A549 (cell line): ENCODE results near the gene BCAS1. TPM values are rescaled to one million over a fixed set of nuclear protein-coding genes. Genes with fewer than 3 reads are reported as not detected.
A peak's percentile ranks its signal among the peaks of the same experiment; 100 is the strongest.

ENCODE experiments used
- ATAC-seq, 2 experiments: fragments of 200-7000 bp in 1 of 2; fragments of >200 bp in 1 of 2; cut with Nextera tagmentation in 1 of 2; cut with Tn5 transposase in 1 of 2; 3 replicates each; pipeline versions ENCODE4 v1.8.0 to v1.9.1; 2018 to 2020; ENCODE audit warnings: mild to moderate bottlenecking in 1 of 2, moderate library complexity in 1 of 2
- CTCF ChIA-PET: fragments of 300-600 bp; sonication (Branson Sonifier 250); formaldehyde crosslinking; extraction: SDS; loops from one replicate; lab custom pipeline; 2021; ENCODE audit warnings: antibody characterized with exemption, inconsistent platforms; lab: Yijun Ruan, JAX
- POLR2A ChIA-PET: fragments of 350-600 bp; formaldehyde crosslinking; extraction: SDS; loops from one replicate; lab custom pipeline; 2021; ENCODE audit warnings: antibody characterized with exemption, inconsistent platforms; lab: Yijun Ruan, JAX
- DNase-seq, 2 experiments: peaks; one replicate each; pipeline versions ENCODE4 v3.0.0 to v3.0.0-alpha.2; 2011 to 2016; ENCODE audit warnings: low read depth in 1 of 2, low spot score in 1 of 2
- FAIRE-seq: peaks from 2 replicates; lab custom pipeline; 2011; peaks lifted over from hg19 to GRCh38; lab: Jason Lieb, UNC
- H3K27ac ChIP-seq, 2 experiments: fragments of >200 bp; sonication (Bioruptor Twin); formaldehyde crosslinking; 3 replicates each; pipeline ENCODE4 v1.5.1; 2016 to 2017
- H3K4me1 ChIP-seq: fragments of >200 bp; sonication (Bioruptor Twin); formaldehyde crosslinking; 3 replicates; pipeline ENCODE4 v1.6.1; 2016
- H3K4me2 ChIP-seq: fragments of >200 bp; sonication (Bioruptor Twin); formaldehyde crosslinking; 3 replicates; pipeline ENCODE4 v1.6.1; 2016
- H3K4me3 ChIP-seq: fragments of >200 bp; sonication (Bioruptor Twin); formaldehyde crosslinking; 3 replicates; pipeline ENCODE4 v1.5.1; 2016
- H3K9me3 ChIP-seq: fragments of >200 bp; sonication (Bioruptor Twin); formaldehyde crosslinking; 3 replicates; pipeline ENCODE4 v1.6.1; 2016
- BCL3 ChIP-seq: fragments of >200 bp; sonication (Bioruptor Twin); formaldehyde crosslinking; IDR thresholded peaks from 3 replicates; pipeline ENCODE4 v1.6.1; 2016
- CHD2 ChIP-seq: fragments of 150-350 bp; IDR thresholded peaks from 2 replicates; pipeline ENCODE4 v1.6.1; 2014; ENCODE audit warnings: low read length; ENCODE audit not compliant: partially characterized antibody
- CHD4 ChIP-seq: fragments of 200-600 bp; sonication (generic); IDR thresholded peaks from 2 replicates; pipeline ENCODE4 v1.6.1; 2016; ENCODE audit warnings: antibody characterized with exemption, mild to moderate bottlenecking, borderline replicate concordance
- FOSL2 ChIP-seq, 2 experiments: fragments of 450-650 bp in 1 of 2; fragments of >200 bp in 1 of 2; sonication (Bioruptor Twin) in 1 of 2; formaldehyde crosslinking; IDR thresholded peaks; 2 replicates each; pipeline versions ENCODE4 v1.5.0 to v1.6.1; 2016 to 2020; ENCODE audit warnings: mild to moderate bottlenecking in 1 of 2, moderate library complexity in 1 of 2
- FOXS1 ChIP-seq: fragments of 250-450 bp; sonication (Bioruptor Pico); IDR thresholded peaks from 2 replicates; pipeline ENCODE4 v1.5.0; 2020; ENCODE audit warnings: mild to moderate bottlenecking, moderate library complexity
- HMGXB4 ChIP-seq: fragments of 250-450 bp; sonication (Bioruptor Pico); IDR thresholded peaks from 2 replicates; pipeline ENCODE4 v1.5.0; 2021; ENCODE audit warnings: mild to moderate bottlenecking, moderate library complexity, borderline replicate concordance
- HOXB5 ChIP-seq: fragments of 250-450 bp; sonication (Bioruptor Pico); IDR thresholded peaks from 2 replicates; pipeline ENCODE4 v1.5.0; 2020; ENCODE audit warnings: mild to moderate bottlenecking, moderate library complexity
- MAFK ChIP-seq: fragments of 450-650 bp; IDR thresholded peaks from 2 replicates; pipeline ENCODE4 v1.6.1; 2014; ENCODE audit not compliant: partially characterized antibody
- NFE2L2 ChIP-seq: fragments of 150-350 bp; conservative IDR thresholded peaks from 2 replicates; pipeline ENCODE4 v1.6.1; 2014; ENCODE audit warnings: low read length
- RARB ChIP-seq: fragments of 250-450 bp; sonication (Bioruptor Pico); IDR thresholded peaks from 2 replicates; pipeline ENCODE4 v1.8.0; 2021; ENCODE audit warnings: mild to moderate bottlenecking, moderate library complexity
- RFX5 ChIP-seq: fragments of 450-650 bp; IDR thresholded peaks from 2 replicates; pipeline ENCODE4 v1.7.1; 2014; ENCODE audit warnings: antibody characterized with exemption, mild to moderate bottlenecking, moderate library complexity
- SREBF2 ChIP-seq: fragments of 450-650 bp; IDR thresholded peaks from 2 replicates; pipeline ENCODE4 v1.6.1; 2014; ENCODE audit warnings: mild to moderate bottlenecking, moderate library complexity
- TFCP2L1 ChIP-seq: fragments of 250-450 bp; sonication (Bioruptor Pico); IDR thresholded peaks from 2 replicates; pipeline ENCODE4 v1.5.0; 2021; ENCODE audit warnings: mild to moderate bottlenecking
- ZC3H11A ChIP-seq: fragments of 450-650 bp; IDR thresholded peaks from 2 replicates; pipeline ENCODE4 v1.6.1; 2014; ENCODE audit warnings: antibody characterized with exemption, mild to moderate bottlenecking
- WGBS: methylation state at CpG from one replicate; pipeline ENCODE4 v1.1.6; 2017; ENCODE audit errors: missing lambda C conversion rate; 5-methylcytosine and 5-hydroxymethylcytosine counted together
- polyA plus RNA-seq, 4 experiments: library from polyadenylated mRNA; depleted of rRNA in 3 of 4; stranded (reverse); fragments of >200 nt; fragmentation: RNase III in 1 of 4; extraction: RNeasy Plus Mini Kit Qiagen cat#74134 plus additional on column Dnase treatment in 1 of 4; gene quantifications; 2 replicates in 3 of 4; 3 replicates in 1 of 4; pipeline ENCODE4 v1.2.3, GENCODE V29; 2011 to 2017

The BCAS1 gene
- polyA plus RNA-seq, 2 of the 4 experiments (the other 2 are of a cell fraction), result 1.4 to 3.9 TPM

GRCh38 chr20:53942472-53942816, 128.0 kb downstream of the BCAS1 start (continued):
- no peak for TF ChIP-seq BCL3

- no peak for FAIRE-seq
- no peak for ATAC-seq
- 74% methylated on average over 7 of the region's 7 CpGs for WGBS
- no peak for TF ChIP-seq HMGXB4 (CRISPR knock-in tag)
- TF ChIP-seq SREBF2, result no peak
- TF ChIP-seq CHD2, result no peak
- POLR2A ChIA-PET, result interaction anchor here (0.6 to 1.0 kb wide), 2 partner anchors 348 to 357 kb away, joined by 3 to 5 read pairs; partner anchors contain the start of gene ZNF217
- CTCF ChIA-PET, result interaction anchor here (0.8 to 9.8 kb wide), 12 partner anchors 13 to 363 kb away, joined by 3 to 120 read pairs (median 4); partner anchors contain the start of gene BCAS1
- no peaks in the 10 kb centered on the region for H3K9me3 ChIP-seq
- H3K4me2 ChIP-seq, result peak overlapping the region; percentile 68
- H3K4me1 ChIP-seq, result peaks cover 50% of the 10 kb centered on the region
- H3K4me3 ChIP-seq, result no peak overlapping the region
- H3K27ac ChIP-seq, result peak overlapping the region; percentile 62 to 78; a peak in 3 of 6 replicates
- DNase-seq, result no peak
Measured at GRCh38 chr20:53941680-53942471, 128.5 kb downstream of the BCAS1 start.

- 40% methylated on average over 6 of the region's 6 CpGs for WGBS
- no peak for FAIRE-seq
- H3K4me1 ChIP-seq, result peaks cover 50% of the 10 kb centered on the region
Measured at GRCh38 chr20:53940907-53941545, 129.4 kb downstream of the BCAS1 start.

GRCh38 chr20:53940360-53940702, 130.1 kb downstream of the BCAS1 start:
- TF ChIP-seq NFE2L2 (no peak), HOXB5 (CRISPR knock-in tag) (no peak), RFX5 (no peak), TFCP2L1 (CRISPR knock-in tag) (no peak), CHD4 (no peak), RARB (CRISPR knock-in tag) (no peak), CHD2 (no peak), ZC3H11A (no peak), SREBF2 (no peak)
- TF ChIP-seq, all 56 proteins: peak for 0
- Histone ChIP-seq H3K9me3 (no peaks in the 10 kb centered on the region), H3K4me3 (no peak overlapping the region), H3K4me2 (peak overlapping the region; percentile 68), H3K27ac (peak overlapping the region; percentile 62 to 78), H3K4me1 (peaks cover 56% of the 10 kb centered on the region)
- no peak for DNase-seq
- POLR2A ChIA-PET, result interaction anchor here (0.7 to 1.7 kb wide), 14 partner anchors 14 to 361 kb away, joined by 3 to 10 read pairs (median 6); partner anchors contain the start of gene ZNF217
- FAIRE-seq, result no peak
- no peak for ATAC-seq
- whole genome bisulfite sequencing, result 67% methylated on average over 7 of the region's 7 CpGs
- CTCF ChIA-PET, result interaction anchor here (0.6 to 15.9 kb wide), 57 partner anchors 9 to 1118 kb away, joined by 3 to 140 read pairs (median 5); no protein-coding TSS in a partner anchor

More at GRCh38 chr20:53940907-53941545, 129.4 kb downstream of the BCAS1 start:
- no peak for TF ChIP-seq FOSL2 (IDR thresholded peaks at IDR 0.05)
- TF ChIP-seq FOSL2 (CRISPR knock-in tag; IDR thresholded peaks at IDR 0.05), result peak; percentile 70
- peak; percentile 22 for TF ChIP-seq MAFK
- TF ChIP-seq FOXS1 (CRISPR knock-in tag), result no peak
- ATAC-seq (peak in 1 of 2 experiments; percentile 24; a peak in 3 of 6 replicates), DNase-seq (peak; percentile 19 to 81)
- ChIA-PET CTCF (interaction anchor here (1.0 to 9.8 kb wide), 16 partner anchors 8 to 393 kb away, joined by 3 to 120 read pairs (median 8); partner anchors contain the start of gene BCAS1), POLR2A (interaction anchor here (0.6 to 1.0 kb wide), 2 partner anchors 347 to 356 kb away, joined by 3 to 5 read pairs; partner anchors contain the start of gene ZNF217)
- H3K4me2 ChIP-seq, result peak overlapping the region; percentile 68
- peak overlapping the region; percentile 62 to 78 for H3K27ac ChIP-seq
- H3K9me3 ChIP-seq, result no peaks in the 10 kb centered on the region
- H3K4me3 ChIP-seq, result peak overlapping the region; percentile 9; the same call in 1 of the 3 replicates
